NOMO-1 treated with DMSO at 0.1 percent for 48 hours (cell line): ENCODE measurements around the gene CASP8AP2.
"Not testable (repeated sequence)": the region's sequence is repeated elsewhere in the genome, so short reads cannot be mapped to it uniquely, and the experiment has no call there.

Experiments
- DNase-seq: peaks from one replicate; lab custom pipeline; 2025; ENCODE audit not compliant: unreplicated experiment; lab: John Stamatoyannopoulos, UW

CASP8AP2 gene

GRCh38 chr6:89886378-89887120 lies 56.9 kb downstream of the CASP8AP2 start:
- DNase-seq: no peak

- DNase-seq: no peak
These were observed 57.9 kb downstream of the CASP8AP2 start for GRCh38 chr6:89887452-89888137.

- no peak for DNase-seq
These were observed 58.4 kb downstream of the CASP8AP2 start for GRCh38 chr6:89888138-89888514.

GRCh38 chr6:89888871-89889270 lies 59.2 kb downstream of the CASP8AP2 start:
- no peak for DNase-seq

GRCh38 chr6:89890845-89891528 lies 61.3 kb downstream of the CASP8AP2 start:
- DNase-seq: not testable (repeated sequence)

GRCh38 chr6:89892577-89892976 lies 62.9 kb downstream of the CASP8AP2 start:
- not testable (repeated sequence) for DNase-seq

- DNase-seq: no peak
These were observed 64.5 kb downstream of the CASP8AP2 start, which contains the start of gene GJA10 for GRCh38 chr6:89894169-89894568. Gene GJA10 (plus strand): TSS chr6:89894469. CDS start chr6:89894469, 0 bp downstream.

GRCh38 chr6:89895276-89895874 lies 65.7 kb downstream of the CASP8AP2 start:
- no peak for DNase-seq

- not testable (repeated sequence) for DNase-seq
These were observed 80.6 kb downstream of the CASP8AP2 start for GRCh38 chr6:89910001-89910901.

- no peak for DNase-seq
These were observed 81.2 kb downstream of the CASP8AP2 start for GRCh38 chr6:89910902-89911240.

GRCh38 chr6:89916136-89916920 lies 86.6 kb downstream of the CASP8AP2 start:
- DNase-seq: no peak

- no peak for DNase-seq
These were observed 87.5 kb downstream of the CASP8AP2 start for GRCh38 chr6:89917216-89917615.

GRCh38 chr6:89917801-89918366 lies 88.2 kb downstream of the CASP8AP2 start:
- no peak for DNase-seq
